Activated naive CD4-positive, alpha-beta T cell treated with anti-CD3 and anti-CD28 coated beads, Interleukin-2, amount 50 U/mL, for 24 hours (primary cell): ENCODE measurements around the gene LYRM4.

ENCODE experiments used
- H3K27ac Mint-ChIP-seq: one replicate; pipeline ENCODE4 v1.8.0; 2021; ENCODE audit warnings: mild to moderate bottlenecking, mixed read lengths
- H3K27me3 Mint-ChIP-seq: one replicate; pipeline ENCODE4 v1.8.0; 2021; ENCODE audit warnings: mixed read lengths
- H3K36me3 Mint-ChIP-seq: one replicate; pipeline ENCODE4 v1.8.0; 2021; ENCODE audit warnings: mixed read lengths
- H3K4me1 Mint-ChIP-seq: one replicate; pipeline ENCODE4 v1.8.0; 2021; ENCODE audit warnings: mixed read lengths
- H3K4me3 Mint-ChIP-seq: one replicate; pipeline ENCODE4 v1.8.0; 2021; ENCODE audit warnings: mild to moderate bottlenecking, mixed read lengths
- H3K9me3 Mint-ChIP-seq: one replicate; pipeline ENCODE4 v1.8.0; 2021; ENCODE audit warnings: mixed read lengths

Gene LYRM4

GRCh38 chr6:5143634-5144311, 117.0 kb downstream of the LYRM4 start:
- no peak overlapping the region for H3K27ac Mint-ChIP-seq

GRCh38 chr6:5142915-5143314, 117.8 kb downstream of the LYRM4 start:
- Mint-ChIP-seq H3K4me3 (no peak overlapping the region), H3K27ac (no peak overlapping the region), H3K36me3 (peaks cover 2% of the 10 kb centered on the region), H3K27me3 (no peaks in the 10 kb centered on the region), H3K4me1 (peaks cover 4% of the 10 kb centered on the region), H3K9me3 (no peaks in the 10 kb centered on the region)

More at GRCh38 chr6:5143634-5144311, 117.0 kb downstream of the LYRM4 start:
- H3K27me3 Mint-ChIP-seq = no peaks in the 10 kb centered on the region
- no peak overlapping the region for H3K4me3 Mint-ChIP-seq
- H3K4me1 Mint-ChIP-seq = peaks cover 4% of the 10 kb centered on the region
- peaks cover 2% of the 10 kb centered on the region for H3K36me3 Mint-ChIP-seq
- no peaks in the 10 kb centered on the region for H3K9me3 Mint-ChIP-seq

GRCh38 chr6:5142131-5142530, 118.6 kb downstream of the LYRM4 start:
- Mint-ChIP-seq H3K27me3 (no peaks in the 10 kb centered on the region), H3K27ac (no peak overlapping the region), H3K36me3 (peaks cover 2% of the 10 kb centered on the region), H3K9me3 (no peaks in the 10 kb centered on the region), H3K4me1 (peaks cover 4% of the 10 kb centered on the region), H3K4me3 (no peak overlapping the region)

GRCh38 chr6:5141046-5141445, 119.7 kb downstream of the LYRM4 start:
- H3K27ac Mint-ChIP-seq = no peak overlapping the region
- H3K4me1 Mint-ChIP-seq = peaks cover 4% of the 10 kb centered on the region
- peaks cover 2% of the 10 kb centered on the region for H3K36me3 Mint-ChIP-seq
- no peaks in the 10 kb centered on the region for H3K27me3 Mint-ChIP-seq
- H3K4me3 Mint-ChIP-seq = no peak overlapping the region
- no peaks in the 10 kb centered on the region for H3K9me3 Mint-ChIP-seq

- Mint-ChIP-seq H3K9me3 (no peaks in the 10 kb centered on the region), H3K27me3 (no peaks in the 10 kb centered on the region), H3K27ac (no peak overlapping the region), H3K36me3 (peaks cover 3% of the 10 kb centered on the region), H3K4me3 (no peak overlapping the region), H3K4me1 (peaks cover 4% of the 10 kb centered on the region)
Measured at GRCh38 chr6:5139828-5140771, 120.7 kb downstream of the LYRM4 start.

- Mint-ChIP-seq H3K27ac (no peak overlapping the region), H3K36me3 (peaks cover 3% of the 10 kb centered on the region), H3K4me1 (peaks cover 4% of the 10 kb centered on the region), H3K4me3 (no peak overlapping the region), H3K9me3 (no peaks in the 10 kb centered on the region), H3K27me3 (no peaks in the 10 kb centered on the region)
Measured at GRCh38 chr6:5138995-5139827, 121.5 kb downstream of the LYRM4 start.

- Mint-ChIP-seq H3K9me3 (no peaks in the 10 kb centered on the region), H3K27ac (no peak overlapping the region), H3K4me1 (no peaks in the 10 kb centered on the region), H3K27me3 (no peaks in the 10 kb centered on the region), H3K4me3 (no peak overlapping the region), H3K36me3 (peaks cover 1% of the 10 kb centered on the region)
Measured at GRCh38 chr6:5136851-5137250, 123.9 kb downstream of the LYRM4 start.

GRCh38 chr6:5135788-5136376, 124.9 kb downstream of the LYRM4 start:
- H3K4me3 Mint-ChIP-seq = no peak overlapping the region
- no peaks in the 10 kb centered on the region for H3K4me1 Mint-ChIP-seq
- no peak overlapping the region for H3K27ac Mint-ChIP-seq
- H3K27me3 Mint-ChIP-seq = no peaks in the 10 kb centered on the region
- no peaks in the 10 kb centered on the region for H3K9me3 Mint-ChIP-seq
- H3K36me3 Mint-ChIP-seq = peaks cover 1% of the 10 kb centered on the region

- H3K27me3 Mint-ChIP-seq = no peaks in the 10 kb centered on the region
- H3K36me3 Mint-ChIP-seq = peaks cover 6% of the 10 kb centered on the region
- peaks cover 5% of the 10 kb centered on the region for H3K4me1 Mint-ChIP-seq
- no peak overlapping the region for H3K27ac Mint-ChIP-seq
- H3K4me3 Mint-ChIP-seq = no peak overlapping the region
- H3K9me3 Mint-ChIP-seq = no peaks in the 10 kb centered on the region
Measured at GRCh38 chr6:5133943-5134342, 126.8 kb downstream of the LYRM4 start.

- no peak overlapping the region for H3K4me3 Mint-ChIP-seq
- no peaks in the 10 kb centered on the region for H3K27me3 Mint-ChIP-seq
- H3K27ac Mint-ChIP-seq = no peak overlapping the region
- peaks cover 6% of the 10 kb centered on the region for H3K36me3 Mint-ChIP-seq
- H3K4me1 Mint-ChIP-seq = peaks cover 5% of the 10 kb centered on the region
- no peaks in the 10 kb centered on the region for H3K9me3 Mint-ChIP-seq
Measured at GRCh38 chr6:5132731-5133130, 128.0 kb downstream of the LYRM4 start.

- Mint-ChIP-seq H3K9me3 (no peaks in the 10 kb centered on the region), H3K36me3 (peaks cover 4% of the 10 kb centered on the region), H3K27me3 (no peaks in the 10 kb centered on the region), H3K4me1 (peaks cover 5% of the 10 kb centered on the region), H3K27ac (no peak overlapping the region), H3K4me3 (no peak overlapping the region)
Measured at GRCh38 chr6:5130135-5130866, 130.4 kb downstream of the LYRM4 start.

- Mint-ChIP-seq H3K27me3 (no peaks in the 10 kb centered on the region), H3K4me1 (peaks cover 5% of the 10 kb centered on the region), H3K9me3 (no peaks in the 10 kb centered on the region), H3K4me3 (no peak overlapping the region), H3K27ac (no peak overlapping the region), H3K36me3 (peaks cover 4% of the 10 kb centered on the region)
Measured at GRCh38 chr6:5128351-5128750, 132.4 kb downstream of the LYRM4 start.

- H3K9me3 Mint-ChIP-seq = no peaks in the 10 kb centered on the region
- H3K4me3 Mint-ChIP-seq = no peak overlapping the region
- H3K27ac Mint-ChIP-seq = no peak overlapping the region
- peaks cover 4% of the 10 kb centered on the region for H3K36me3 Mint-ChIP-seq
- peaks cover 5% of the 10 kb centered on the region for H3K4me1 Mint-ChIP-seq
- no peaks in the 10 kb centered on the region for H3K27me3 Mint-ChIP-seq
Measured at GRCh38 chr6:5127106-5127687, 133.6 kb downstream of the LYRM4 start.

GRCh38 chr6:5126214-5126613, 134.5 kb downstream of the LYRM4 start:
- Mint-ChIP-seq H3K36me3 (peaks cover 4% of the 10 kb centered on the region), H3K27me3 (no peaks in the 10 kb centered on the region), H3K4me3 (no peak overlapping the region), H3K27ac (no peak overlapping the region), H3K4me1 (peaks cover 5% of the 10 kb centered on the region), H3K9me3 (no peaks in the 10 kb centered on the region)
